HepG2 (cell line): ENCODE measurements around the gene LTB4R. TPM values are rescaled to one million over a fixed set of nuclear protein-coding genes. Genes with fewer than 3 reads are reported as not detected.

ENCODE experiments used
- AKAP8 ChIP-seq: sonication (generic); formaldehyde crosslinking; IDR thresholded peaks from 2 replicates; pipeline ENCODE4 v1.5.1; 2020; ENCODE audit warnings: mild to moderate bottlenecking, missing genetic modification reagents
- CERS6 ChIP-seq: sonication (generic); formaldehyde crosslinking; IDR thresholded peaks from 2 replicates; pipeline ENCODE4 v1.5.0; 2020; ENCODE audit warnings: missing genetic modification reagents
- FOSL2 ChIP-seq: sonication (generic); formaldehyde crosslinking; IDR thresholded peaks from 2 replicates; pipeline ENCODE4 v1.4.0; 2020; ENCODE audit warnings: missing genetic modification reagents
- GTF2F1 ChIP-seq: fragments of 150-350 bp; IDR thresholded peaks from 2 replicates; pipeline ENCODE4 v1.6.1; 2014; ENCODE audit warnings: low read length
- HNRNPH1 ChIP-seq: fragments of 200-400 bp; formaldehyde crosslinking; optimal IDR thresholded peaks from 2 replicates; pipeline ENCODE3; 2017; ENCODE audit warnings: mild to moderate bottlenecking, low read depth, low read length
- HOXA7 ChIP-seq: sonication (generic); formaldehyde crosslinking; IDR thresholded peaks from 2 replicates; pipeline ENCODE4 v1.8.1; 2022; ENCODE audit warnings: mild to moderate bottlenecking, missing genetic modification reagents, moderate library complexity
- KDM1A ChIP-seq: IDR thresholded peaks from 2 replicates; pipeline ENCODE4 v1.6.1; 2016; ENCODE audit warnings: missing compliant biosample characterization
- KMT2A ChIP-seq: sonication (generic); formaldehyde crosslinking; IDR thresholded peaks from 2 replicates; pipeline ENCODE4 v1.4.0; 2020; ENCODE audit warnings: missing genetic modification reagents
- MAFK ChIP-seq, 2 experiments: IDR thresholded peaks in 1 of 2; conservative IDR thresholded peaks in 1 of 2; 2 replicates each; pipeline ENCODE4 v1.6.1; 2011; ENCODE audit warnings: improper control_type of control experiment in 2 of 2, low read length in 2 of 2
- NFATC3 ChIP-seq: sonication (generic); formaldehyde crosslinking; IDR thresholded peaks from 2 replicates; pipeline ENCODE4 v1.5.1; 2020; ENCODE audit warnings: mild to moderate bottlenecking, missing genetic modification reagents
- NR2F1 ChIP-seq, 2 experiments: fragments of 450-650 bp in 1 of 2; formaldehyde crosslinking in 1 of 2; IDR thresholded peaks; 2 replicates each; pipeline versions ENCODE4 v1.5.0 to v1.6.1; 2016 to 2020; ENCODE audit warnings: mild to moderate bottlenecking in 1 of 2, missing compliant biosample characterization in 1 of 2, missing genetic modification reagents in 1 of 2, moderate library complexity in 1 of 2
- PAF1 ChIP-seq: IDR thresholded peaks from 2 replicates; pipeline ENCODE4 v1.6.1; 2016; ENCODE audit warnings: missing genetic modification reagents, missing compliant biosample characterization
- PCBP2 ChIP-seq: fragments of 200-400 bp; formaldehyde crosslinking; optimal IDR thresholded peaks from 2 replicates; pipeline ENCODE3; 2018; ENCODE audit warnings: low read length, low read depth; ENCODE audit not compliant: poor library complexity, severe bottlenecking
- RFXANK ChIP-seq: IDR thresholded peaks from 2 replicates; pipeline ENCODE4 v1.6.1; 2016
- RXRB ChIP-seq: IDR thresholded peaks from 2 replicates; pipeline ENCODE4 v1.6.1; 2016; ENCODE audit warnings: borderline replicate concordance, missing genetic modification reagents, missing compliant biosample characterization
- TBP ChIP-seq: sonication (generic); formaldehyde crosslinking; IDR thresholded peaks from 2 replicates; pipeline ENCODE4 v1.5.0; 2020; ENCODE audit warnings: missing genetic modification reagents
- XBP1 ChIP-seq: sonication (generic); formaldehyde crosslinking; IDR thresholded peaks from 2 replicates; pipeline ENCODE4 v1.5.0; 2020; ENCODE audit warnings: missing genetic modification reagents
- ZNF451 ChIP-seq: sonication (generic); formaldehyde crosslinking; IDR thresholded peaks from 2 replicates; pipeline ENCODE4 v1.5.0; 2020; ENCODE audit warnings: mild to moderate bottlenecking, missing genetic modification reagents
- ZNF629 ChIP-seq: sonication (generic); formaldehyde crosslinking; conservative IDR thresholded peaks from 2 replicates; pipeline ENCODE4 v1.5.0; 2020; ENCODE audit warnings: missing genetic modification reagents
- ZNF761 ChIP-seq: sonication (generic); formaldehyde crosslinking; conservative IDR thresholded peaks from 2 replicates; pipeline ENCODE4 v1.4.0; 2020; ENCODE audit warnings: mild to moderate bottlenecking, missing genetic modification reagents
- ZSCAN30 ChIP-seq: sonication (generic); formaldehyde crosslinking; IDR thresholded peaks from 2 replicates; pipeline ENCODE4 v1.5.0; 2020; ENCODE audit warnings: mild to moderate bottlenecking, missing genetic modification reagents
- ZUFSP ChIP-seq: sonication (generic); formaldehyde crosslinking; IDR thresholded peaks from 2 replicates; pipeline ENCODE4 v1.9.0; 2021; ENCODE audit warnings: missing genetic modification reagents, mild to moderate bottlenecking, borderline replicate concordance
- polyA plus RNA-seq, 8 experiments: library from polyadenylated mRNA; depleted of rRNA in 3 of 8; stranded (reverse) in 7 of 8; unstranded in 1 of 8; fragments of >200 nt; fragmentation: Illumina TruSeq in 4 of 8; extraction: Trizol in 4 of 8; gene quantifications; 2 replicates each; pipeline versions ENCODE4 v1.2.1 to v1.2.3, GENCODE V29; 2011 to 2016; ENCODE audit warnings: low read depth in 4 of 8, missing spikeins in 1 of 8, mixed read lengths in 1 of 8; ENCODE audit not compliant: insufficient read depth in 1 of 8
- total RNA-seq, 5 experiments: library from RNA; depleted of rRNA; stranded (reverse); fragments of >200 nt; fragmentation: Illumina TruSeq; extraction: Trizol; gene quantifications; 2 replicates each; pipeline ENCODE4 v1.2.3, GENCODE V29; 2016; ENCODE audit warnings: low read depth in 1 of 5
- TF ChIP-seq, protein P1 (sequence below): sonication (generic); formaldehyde crosslinking; IDR thresholded peaks from 2 replicates; pipeline ENCODE4 v1.5.1; 2020; ENCODE audit warnings: missing genetic modification reagents, mild to moderate bottlenecking, borderline replicate concordance
- TF ChIP-seq, protein P2 (sequence below): sonication (generic); formaldehyde crosslinking; IDR thresholded peaks from 2 replicates; pipeline ENCODE4 v1.9.0; 2021; ENCODE audit warnings: missing genetic modification reagents, borderline replicate concordance
- TF ChIP-seq, protein P3 (sequence below): sonication (generic); IDR thresholded peaks from 2 replicates; pipeline ENCODE4 v1.6.1; 2016; ENCODE audit warnings: low read depth, borderline replicate concordance

Gene LTB4R
- total and polyA plus RNA-seq, 2 of the 13 experiments (the other 11 are each of a cell fraction or from before 2014, with no cell fraction given), result 3.2 to 8.2 TPM

GRCh38 chr14:24353559-24354481, 42.5 kb downstream of the LTB4R start (continued):
- no peak for TF ChIP-seq HNRNPH1
- no peak for TF ChIP-seq PAF1
- TF ChIP-seq FOSL2 (CRISPR knock-in tag), result peak; percentile 83
- TF ChIP-seq CERS6 (CRISPR knock-in tag), result no peak
- TF ChIP-seq ZNF761 (CRISPR knock-in tag), result no peak
- TF ChIP-seq RXRB (CRISPR knock-in tag), result no peak
- TF ChIP-seq NFATC3, result no peak
- TF ChIP-seq RFXANK (CRISPR knock-in tag), result no peak
- no peak for TF ChIP-seq ZUFSP (CRISPR knock-in tag)
- TF ChIP-seq ZNF629 (CRISPR knock-in tag), result no peak
- no peak for TF ChIP-seq XBP1 (CRISPR knock-in tag)
- TF ChIP-seq TBP, result no peak
- TF ChIP-seq ZSCAN30 (CRISPR knock-in tag), result 0 out of 2 replicates have a peak, but pooled peaks have one; percentile 33
- no peak for TF ChIP-seq HOXA7 (CRISPR knock-in tag)
- TF ChIP-seq KDM1A, result no peak
- TF ChIP-seq NR2F1 (CRISPR knock-in tag; IDR thresholded peaks at IDR 0.05), result no peak
- no peak for TF ChIP-seq ZNF451
- TF ChIP-seq, protein P1, sequence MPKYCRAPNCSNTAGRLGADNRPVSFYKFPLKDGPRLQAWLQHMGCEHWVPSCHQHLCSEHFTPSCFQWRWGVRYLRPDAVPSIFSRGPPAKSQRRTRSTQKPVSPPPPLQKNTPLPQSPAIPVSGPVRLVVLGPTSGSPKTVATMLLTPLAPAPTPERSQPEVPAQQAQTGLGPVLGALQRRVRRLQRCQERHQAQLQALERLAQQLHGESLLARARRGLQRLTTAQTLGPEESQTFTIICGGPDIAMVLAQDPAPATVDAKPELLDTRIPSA, result no peak
- TF ChIP-seq, protein P2, sequence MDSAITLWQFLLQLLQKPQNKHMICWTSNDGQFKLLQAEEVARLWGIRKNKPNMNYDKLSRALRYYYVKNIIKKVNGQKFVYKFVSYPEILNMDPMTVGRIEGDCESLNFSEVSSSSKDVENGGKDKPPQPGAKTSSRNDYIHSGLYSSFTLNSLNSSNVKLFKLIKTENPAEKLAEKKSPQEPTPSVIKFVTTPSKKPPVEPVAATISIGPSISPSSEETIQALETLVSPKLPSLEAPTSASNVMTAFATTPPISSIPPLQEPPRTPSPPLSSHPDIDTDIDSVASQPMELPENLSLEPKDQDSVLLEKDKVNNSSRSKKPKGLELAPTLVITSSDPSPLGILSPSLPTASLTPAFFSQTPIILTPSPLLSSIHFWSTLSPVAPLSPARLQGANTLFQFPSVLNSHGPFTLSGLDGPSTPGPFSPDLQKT (CRISPR knock-in tag), result no peak
- TF ChIP-seq GTF2F1, result no peak
- peak; percentile 94 for TF ChIP-seq PCBP2
- no peak for TF ChIP-seq AKAP8
- TF ChIP-seq, protein P3, sequence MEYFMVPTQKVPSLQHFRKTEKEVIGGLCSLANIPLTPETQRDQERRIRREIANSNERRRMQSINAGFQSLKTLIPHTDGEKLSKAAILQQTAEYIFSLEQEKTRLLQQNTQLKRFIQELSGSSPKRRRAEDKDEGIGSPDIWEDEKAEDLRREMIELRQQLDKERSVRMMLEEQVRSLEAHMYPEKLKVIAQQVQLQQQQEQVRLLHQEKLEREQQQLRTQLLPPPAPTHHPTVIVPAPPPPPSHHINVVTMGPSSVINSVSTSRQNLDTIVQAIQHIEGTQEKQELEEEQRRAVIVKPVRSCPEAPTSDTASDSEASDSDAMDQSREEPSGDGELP, result no peak
- TF ChIP-seq KMT2A (CRISPR knock-in tag), result no peak
- no peak for TF ChIP-seq MAFK (conservative IDR thresholded peaks at IDR 0.05 in 1 of 2, IDR thresholded peaks at IDR 0.05 in 1 of 2; ENCODE audit: low read length in 2 of 2)
